Fibroblast of skin of back (primary cell): Measurements from ENCODE around the gene APLF.
A peak's percentile ranks its signal among the peaks of the same experiment; 100 is the strongest.
"Not testable (repeated sequence)": the region's sequence is repeated elsewhere in the genome, so short reads cannot be mapped to it uniquely, and the experiment has no call there.

Experiments used
- DNase-seq: peaks from one replicate; pipeline ENCODE4 v3.0.0-alpha.2; 2013

APLF gene

GRCh38 chr2:68589963-68590362 is 122.6 kb downstream of the APLF start:
- no peak for DNase-seq

- no peak for DNase-seq
Observed at GRCh38 chr2:68590702-68591101, 123.3 kb downstream of the APLF start.

- no peak for DNase-seq
Observed at GRCh38 chr2:68591225-68591624, 123.8 kb downstream of the APLF start.

- DNase-seq = no peak
Observed at GRCh38 chr2:68594041-68594440, 126.7 kb downstream of the APLF start.

- peak; percentile 39 for DNase-seq
Observed at GRCh38 chr2:68594674-68595492, 127.5 kb downstream of the APLF start.

GRCh38 chr2:68595493-68595785 is 128.1 kb downstream of the APLF start:
- not testable (repeated sequence) for DNase-seq

GRCh38 chr2:68600495-68600894 is 133.1 kb downstream of the APLF start:
- DNase-seq = not testable (repeated sequence)

GRCh38 chr2:68603059-68603458 is 135.7 kb downstream of the APLF start:
- DNase-seq = no peak

GRCh38 chr2:68604077-68604476 is 136.7 kb downstream of the APLF start:
- no peak for DNase-seq

- DNase-seq = no peak
Observed at GRCh38 chr2:68605939-68606338, 138.6 kb downstream of the APLF start.

- DNase-seq = no peak
Observed at GRCh38 chr2:68606759-68607158, 139.4 kb downstream of the APLF start.

- DNase-seq = no peak
Observed at GRCh38 chr2:68607837-68608236, 140.5 kb downstream of the APLF start.

- no peak for DNase-seq
Observed at GRCh38 chr2:68612765-68613519, 145.6 kb downstream of the APLF start.

- no peak for DNase-seq
Observed at GRCh38 chr2:68620772-68621171, 153.4 kb downstream of the APLF start.

GRCh38 chr2:68623820-68624219 is 156.4 kb downstream of the APLF start:
- no peak for DNase-seq

GRCh38 chr2:68627615-68628014 is 160.2 kb downstream of the APLF start:
- no peak for DNase-seq
